Cerebellar nuclear complex (tissue), 1 donor: ENCODE results near the gene C17orf107.

Experiments
- DNase-seq, 2 experiments: peaks; one replicate each; lab custom pipeline; 2025; lab: John Stamatoyannopoulos, UW

Gene C17orf107

DNA sequence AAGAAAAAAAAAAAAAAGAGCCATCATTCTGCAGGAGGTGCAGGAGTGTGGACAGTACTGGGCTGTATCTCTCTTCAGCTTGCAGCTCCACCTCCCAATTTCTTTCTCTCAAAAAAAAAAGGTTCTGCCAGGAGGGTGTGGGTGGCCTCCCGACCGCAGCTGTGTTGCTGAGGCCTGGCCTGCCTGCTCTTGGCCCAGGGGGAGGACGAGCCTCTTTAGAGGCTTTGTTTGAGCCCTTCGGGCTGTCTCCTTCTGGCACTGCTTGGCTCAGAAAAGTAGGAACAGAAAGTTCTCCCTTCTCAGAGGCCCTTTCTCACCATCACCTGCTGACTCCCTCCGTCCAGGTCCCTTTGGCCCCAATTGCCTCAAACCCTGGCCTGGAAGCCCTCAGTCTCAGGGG lies 22.2 kb upstream of the C17orf107 start:
- no peak for DNase-seq

DNA sequence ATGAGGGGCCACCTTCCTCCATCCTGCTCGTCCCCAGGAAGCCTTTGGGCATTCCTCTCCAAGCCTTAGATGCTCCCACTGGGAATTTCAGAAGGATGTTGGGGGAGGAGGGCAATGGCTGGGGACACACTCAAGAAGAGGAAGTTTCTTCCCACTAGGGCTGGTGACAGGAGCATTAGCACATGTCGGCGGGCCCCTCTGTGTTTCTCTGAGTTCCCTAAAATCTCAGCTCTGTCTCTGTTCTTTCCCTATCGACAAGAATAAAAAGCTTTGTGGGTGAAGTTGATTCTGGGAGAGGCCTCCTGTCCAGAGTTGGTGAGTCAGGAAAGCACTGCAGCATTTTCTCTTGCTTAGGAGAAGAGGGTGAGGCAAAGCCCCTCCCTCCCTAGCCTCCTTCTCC lies 19.7 kb upstream of the C17orf107 start:
- no peak for DNase-seq

DNA sequence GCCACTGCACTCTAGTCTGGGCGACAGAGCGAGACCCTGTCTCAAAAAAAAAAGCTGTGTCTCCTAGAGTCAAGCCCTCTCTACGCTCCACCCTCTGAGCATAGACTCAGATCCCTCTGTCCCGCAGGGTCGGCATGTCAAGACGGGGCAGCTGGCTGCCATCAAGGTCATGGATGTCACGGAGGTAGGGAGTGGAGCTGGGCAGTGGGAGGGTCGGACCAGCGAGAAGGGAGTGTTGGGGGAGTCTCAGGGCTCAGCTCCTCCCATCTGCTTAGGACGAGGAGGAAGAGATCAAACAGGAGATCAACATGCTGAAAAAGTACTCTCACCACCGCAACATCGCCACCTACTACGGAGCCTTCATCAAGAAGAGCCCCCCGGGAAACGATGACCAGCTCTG lies 18.5 kb upstream of the C17orf107 start:
- no peak for DNase-seq

DNA sequence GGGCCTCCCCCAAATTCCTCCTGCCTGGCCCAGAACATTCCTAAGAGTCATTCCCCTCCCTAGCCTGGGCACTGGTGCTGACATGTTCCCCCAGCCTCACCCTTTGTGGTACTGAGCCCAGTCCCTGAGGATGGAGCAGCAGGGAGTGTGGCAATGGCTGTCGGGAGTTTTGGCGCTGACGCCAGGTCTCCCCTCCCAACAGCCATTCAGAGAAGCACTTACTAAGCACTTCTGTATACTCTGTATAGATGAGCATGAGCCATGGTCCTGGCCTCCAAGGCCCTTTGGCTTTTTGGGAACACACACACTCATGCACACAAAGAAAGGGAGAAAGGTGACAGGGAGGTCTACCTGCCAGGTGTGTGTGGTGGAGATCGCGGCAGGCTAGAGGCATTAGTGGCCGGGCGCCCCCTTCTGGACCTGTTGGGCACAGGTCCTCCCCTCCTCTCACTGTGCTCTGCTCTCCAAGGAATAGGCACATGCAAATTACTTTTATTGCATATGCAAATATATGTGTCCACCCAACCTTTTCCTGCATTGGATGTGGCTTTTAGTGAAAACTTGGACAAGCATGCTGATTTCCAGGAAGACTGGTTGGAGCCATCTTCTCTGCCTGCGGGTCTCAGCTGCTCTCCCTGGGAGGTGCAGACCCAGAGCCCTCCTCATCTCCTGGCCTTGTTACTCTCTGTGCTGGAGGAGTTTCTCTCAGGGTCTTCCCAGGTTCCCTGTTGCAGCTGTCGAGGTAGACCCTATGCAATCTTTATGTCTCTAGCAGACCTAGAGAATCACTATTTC lies 17.4 kb upstream of the C17orf107 start:
- DNase-seq: peak in 1 of 2 experiments; percentile 13

DNA sequence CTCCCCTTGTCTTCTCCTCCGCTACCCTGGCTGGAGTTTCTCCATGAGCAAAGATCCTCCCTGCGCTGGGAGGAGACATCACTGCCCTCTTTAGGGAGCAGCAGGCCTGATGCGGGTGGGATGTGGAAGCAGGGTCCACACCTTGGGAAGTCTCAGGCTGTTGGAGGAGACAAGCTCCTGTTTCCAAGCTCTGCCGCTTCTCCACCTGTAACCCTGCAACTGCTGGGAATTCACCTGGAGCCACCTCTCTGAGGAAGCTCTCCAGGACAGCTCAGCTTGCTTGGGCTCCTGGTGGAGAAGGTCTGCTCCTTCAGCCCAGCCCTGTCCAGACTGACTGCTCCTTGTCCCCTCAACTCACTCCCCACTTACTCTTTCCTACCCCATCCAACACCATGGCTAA lies 14.8 kb upstream of the C17orf107 start:
- DNase-seq: no peak

DNA sequence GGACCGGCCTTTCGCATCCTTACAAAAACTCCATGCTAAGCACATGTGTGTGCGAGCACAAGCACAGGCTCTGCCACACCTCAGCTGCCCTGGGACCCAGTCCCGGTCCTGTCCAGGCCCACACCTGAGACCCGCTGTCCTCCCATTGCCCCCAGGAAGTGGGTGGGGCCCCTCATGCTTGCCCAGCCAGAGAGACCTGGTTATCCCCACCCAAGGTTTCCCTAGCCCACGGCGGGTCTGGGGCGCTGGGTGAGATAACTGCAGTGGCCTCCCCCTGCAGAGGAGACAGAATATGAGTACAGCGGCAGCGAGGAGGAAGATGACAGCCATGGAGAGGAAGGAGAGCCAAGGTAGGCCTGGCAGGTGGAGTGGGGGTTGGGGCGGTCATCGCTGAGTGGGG lies 12.5 kb upstream of the C17orf107 start:
- no peak for DNase-seq

DNA sequence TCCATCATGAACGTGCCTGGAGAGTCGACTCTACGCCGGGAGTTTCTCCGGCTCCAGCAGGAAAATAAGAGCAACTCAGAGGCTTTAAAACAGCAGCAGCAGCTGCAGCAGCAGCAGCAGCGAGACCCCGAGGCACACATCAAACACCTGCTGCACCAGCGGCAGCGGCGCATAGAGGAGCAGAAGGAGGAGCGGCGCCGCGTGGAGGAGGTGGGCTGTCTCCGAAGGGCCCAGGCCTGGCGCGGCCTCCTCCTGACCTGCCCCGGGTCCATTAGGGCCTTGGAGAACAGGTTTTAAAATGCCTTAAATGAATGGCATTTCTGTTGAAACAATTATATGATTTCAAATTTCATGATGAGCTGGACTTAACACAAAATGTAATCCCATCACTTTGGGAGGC lies 11.8 kb upstream of the C17orf107 start:
- no peak for DNase-seq

DNA sequence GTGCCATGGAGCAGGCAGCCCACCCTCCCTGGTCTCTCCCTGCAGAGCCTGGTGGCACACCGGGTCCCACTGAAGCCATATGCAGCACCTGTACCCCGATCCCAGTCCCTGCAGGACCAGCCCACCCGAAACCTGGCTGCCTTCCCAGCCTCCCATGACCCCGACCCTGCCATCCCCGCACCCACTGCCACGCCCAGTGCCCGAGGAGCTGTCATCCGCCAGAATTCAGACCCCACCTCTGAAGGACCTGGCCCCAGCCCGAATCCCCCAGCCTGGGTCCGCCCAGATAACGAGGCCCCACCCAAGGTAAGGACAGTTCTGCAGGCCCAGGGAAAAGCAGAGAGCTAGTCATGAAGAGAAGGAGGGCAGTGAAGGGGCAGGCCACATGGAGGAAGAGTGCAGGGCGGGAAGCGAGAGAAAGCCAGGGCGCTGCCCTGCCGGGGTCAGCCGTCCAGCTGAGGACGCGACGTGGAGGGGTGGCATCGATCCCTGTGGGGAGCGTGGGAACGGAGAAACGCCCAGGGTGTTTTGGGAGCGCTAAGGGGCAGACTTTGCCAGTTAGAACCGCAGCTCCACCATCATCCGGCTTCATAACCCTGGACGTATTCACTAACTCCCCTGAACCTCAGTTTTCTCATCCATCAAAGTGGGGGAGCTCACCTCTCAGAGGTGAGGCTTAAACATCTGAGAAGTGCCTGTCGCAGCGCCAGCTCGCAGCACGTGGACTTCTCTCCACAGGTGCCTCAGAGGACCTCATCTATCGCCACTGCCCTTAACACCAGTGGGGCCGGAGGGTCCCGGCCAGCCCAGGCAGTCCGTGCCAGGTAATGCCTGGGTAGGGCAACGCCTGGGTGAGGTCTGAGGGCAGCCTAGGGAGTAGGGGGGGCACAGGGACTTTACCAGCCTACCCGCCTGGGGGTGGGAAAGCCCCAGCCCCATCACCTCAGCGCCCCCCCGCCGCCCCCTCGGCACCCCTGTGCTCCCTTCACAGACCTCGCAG lies 7.6 kb upstream of the C17orf107 start:
- DNase-seq: no peak

DNA sequence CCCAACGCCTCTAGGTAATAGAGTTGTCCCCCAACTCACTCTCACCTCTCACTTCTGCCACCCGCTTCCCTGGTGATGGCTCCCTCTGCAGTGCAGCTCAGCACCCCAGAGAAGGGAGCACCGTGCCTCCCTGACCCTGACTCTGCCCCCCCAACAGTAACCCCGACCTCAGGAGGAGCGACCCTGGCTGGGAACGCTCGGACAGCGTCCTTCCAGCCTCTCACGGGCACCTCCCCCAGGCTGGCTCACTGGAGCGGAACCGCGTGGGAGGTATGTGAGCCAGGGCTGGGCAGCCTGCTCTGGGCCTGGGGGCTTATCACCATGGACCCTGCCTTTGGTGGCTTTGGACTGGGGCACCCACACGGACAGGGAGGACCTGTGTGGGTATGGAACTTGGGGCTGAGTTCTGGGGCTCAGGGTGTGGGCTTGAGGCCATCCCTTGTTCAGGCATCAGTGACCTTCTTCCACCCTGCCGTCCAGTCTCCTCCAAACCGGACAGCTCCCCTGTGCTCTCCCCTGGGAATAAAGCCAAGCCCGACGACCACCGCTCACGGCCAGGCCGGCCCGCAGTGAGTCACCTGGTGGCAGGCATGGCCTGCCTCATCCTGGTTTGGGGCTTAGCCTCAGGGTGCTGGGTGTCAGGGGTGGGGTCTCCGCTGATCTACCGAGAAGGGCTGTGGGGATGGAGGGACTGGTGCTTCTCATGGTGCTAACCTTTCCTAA lies 6.7 kb upstream of the C17orf107 start:
- DNase-seq: no peak

DNA sequence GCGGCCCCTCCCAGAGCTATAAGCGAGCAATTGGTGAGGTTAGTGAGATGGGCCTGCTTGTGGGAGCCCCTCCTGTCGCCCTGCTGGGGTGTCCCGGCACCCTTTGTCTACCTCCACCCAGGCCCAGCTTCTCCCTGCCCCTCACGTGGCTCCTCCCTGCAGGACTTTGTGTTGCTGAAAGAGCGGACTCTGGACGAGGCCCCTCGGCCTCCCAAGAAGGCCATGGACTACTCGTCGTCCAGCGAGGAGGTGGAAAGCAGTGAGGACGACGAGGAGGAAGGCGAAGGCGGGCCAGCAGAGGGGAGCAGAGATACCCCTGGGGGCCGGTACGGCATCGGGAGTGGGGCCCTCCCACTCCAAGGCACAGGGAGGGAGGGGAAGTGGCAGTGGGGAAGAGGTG lies 6.1 kb upstream of the C17orf107 start:
- DNase-seq: no peak

DNA sequence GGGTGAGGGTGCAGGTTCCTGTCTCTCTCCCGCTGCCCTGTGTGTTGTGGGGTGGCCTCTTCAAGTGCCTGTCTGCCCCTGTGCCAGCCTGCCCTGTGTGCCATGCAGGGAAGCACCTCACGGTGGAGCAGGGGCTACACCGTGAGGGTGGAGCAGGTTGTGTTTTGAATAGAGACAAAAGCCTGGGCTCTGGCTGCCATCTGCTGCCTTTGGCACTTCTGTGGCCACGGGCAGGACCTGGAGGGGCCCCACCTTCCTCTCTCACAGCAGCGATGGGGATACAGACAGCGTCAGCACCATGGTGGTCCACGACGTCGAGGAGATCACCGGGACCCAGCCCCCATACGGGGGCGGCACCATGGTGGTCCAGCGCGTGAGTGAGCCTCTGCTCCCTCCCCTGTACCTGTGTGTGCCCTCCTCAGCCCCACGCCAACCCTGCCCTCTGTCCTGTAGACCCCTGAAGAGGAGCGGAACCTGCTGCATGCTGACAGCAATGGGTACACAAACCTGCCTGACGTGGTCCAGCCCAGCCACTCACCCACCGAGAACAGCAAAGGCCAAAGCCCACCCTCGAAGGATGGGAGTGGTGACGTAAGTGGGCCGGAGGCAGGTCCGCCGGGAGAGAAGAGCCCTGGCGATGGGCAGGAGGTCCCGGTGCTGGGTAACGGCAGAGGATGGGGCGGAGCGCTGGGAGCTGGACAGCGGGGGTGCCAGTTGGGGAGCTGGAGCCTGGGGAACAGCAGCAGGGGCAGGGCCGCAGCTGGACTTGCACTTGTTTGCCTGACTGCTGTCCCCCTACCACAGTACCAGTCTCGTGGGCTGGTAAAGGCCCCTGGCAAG lies 5.4 kb upstream of the C17orf107 start:
- DNase-seq: no peak

DNA sequence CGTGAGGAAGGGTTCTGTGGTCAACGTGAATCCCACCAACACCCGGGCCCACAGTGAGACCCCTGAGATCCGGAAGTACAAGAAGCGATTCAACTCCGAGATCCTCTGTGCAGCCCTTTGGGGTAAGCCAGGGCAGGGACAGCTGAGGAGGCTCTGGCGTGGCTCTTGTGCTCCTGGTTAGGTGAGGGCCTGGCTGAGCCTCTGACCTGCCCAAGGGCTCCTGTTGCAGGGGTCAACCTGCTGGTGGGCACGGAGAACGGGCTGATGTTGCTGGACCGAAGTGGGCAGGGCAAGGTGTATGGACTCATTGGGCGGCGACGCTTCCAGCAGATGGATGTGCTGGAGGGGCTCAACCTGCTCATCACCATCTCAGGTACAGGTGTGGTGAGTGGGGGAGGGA lies 4.2 kb upstream of the C17orf107 start:
- no peak for DNase-seq

DNA sequence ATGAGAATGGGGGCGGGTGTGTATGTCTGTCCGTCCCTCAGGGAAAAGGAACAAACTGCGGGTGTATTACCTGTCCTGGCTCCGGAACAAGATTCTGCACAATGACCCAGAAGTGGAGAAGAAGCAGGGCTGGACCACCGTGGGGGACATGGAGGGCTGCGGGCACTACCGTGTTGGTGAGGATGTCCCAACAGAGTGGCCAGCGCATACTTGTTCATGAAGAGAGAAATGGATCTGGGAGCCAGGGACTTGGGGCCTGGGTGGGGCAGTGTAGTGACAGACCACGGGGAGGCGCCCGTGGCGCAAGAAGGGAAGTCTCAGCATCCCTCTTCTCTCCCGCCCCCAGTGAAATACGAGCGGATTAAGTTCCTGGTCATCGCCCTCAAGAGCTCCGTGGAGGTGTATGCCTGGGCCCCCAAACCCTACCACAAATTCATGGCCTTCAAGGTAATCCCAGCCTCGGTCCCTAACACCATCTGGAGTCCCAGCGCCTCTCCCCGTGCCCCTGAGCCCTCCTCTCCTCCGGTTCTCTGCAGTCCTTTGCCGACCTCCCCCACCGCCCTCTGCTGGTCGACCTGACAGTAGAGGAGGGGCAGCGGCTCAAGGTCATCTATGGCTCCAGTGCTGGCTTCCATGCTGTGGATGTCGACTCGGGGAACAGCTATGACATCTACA lies 3.5 kb upstream of the C17orf107 start:
- DNase-seq: no peak

DNA sequence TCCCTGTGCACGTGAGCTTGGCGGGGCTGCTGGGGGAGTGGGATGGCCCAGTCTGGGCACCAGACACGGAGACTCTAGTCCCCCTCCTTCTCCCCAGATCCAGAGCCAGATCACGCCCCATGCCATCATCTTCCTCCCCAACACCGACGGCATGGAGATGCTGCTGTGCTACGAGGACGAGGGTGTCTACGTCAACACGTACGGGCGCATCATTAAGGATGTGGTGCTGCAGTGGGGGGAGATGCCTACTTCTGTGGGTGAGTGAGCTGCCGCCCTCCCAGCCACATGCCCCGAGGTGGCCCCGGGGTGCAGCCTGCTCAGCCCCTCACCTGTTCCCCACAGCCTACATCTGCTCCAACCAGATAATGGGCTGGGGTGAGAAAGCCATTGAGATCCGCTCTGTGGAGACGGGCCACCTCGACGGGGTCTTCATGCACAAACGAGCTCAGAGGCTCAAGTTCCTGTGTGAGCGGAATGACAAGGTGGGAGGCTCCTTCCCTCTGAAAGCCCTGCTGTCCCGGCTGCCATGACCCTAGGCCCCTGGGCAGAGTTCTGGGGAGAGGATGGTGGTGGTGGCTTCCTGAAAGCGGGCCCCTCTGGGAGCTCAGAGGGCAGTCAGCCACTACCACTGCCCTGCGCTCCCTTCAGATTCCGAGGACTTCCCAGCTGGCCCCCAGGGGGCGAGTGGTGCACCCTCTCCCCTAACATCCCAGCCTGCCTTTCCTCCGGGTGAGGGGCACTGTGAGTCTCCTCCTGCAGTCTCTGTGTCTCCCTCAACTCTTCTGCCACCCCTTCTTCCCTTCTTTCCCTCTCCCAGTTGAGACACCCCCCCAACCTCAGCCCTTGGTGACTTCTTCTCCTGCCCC lies 2.8 kb upstream of the C17orf107 start:
- no peak for DNase-seq

DNA sequence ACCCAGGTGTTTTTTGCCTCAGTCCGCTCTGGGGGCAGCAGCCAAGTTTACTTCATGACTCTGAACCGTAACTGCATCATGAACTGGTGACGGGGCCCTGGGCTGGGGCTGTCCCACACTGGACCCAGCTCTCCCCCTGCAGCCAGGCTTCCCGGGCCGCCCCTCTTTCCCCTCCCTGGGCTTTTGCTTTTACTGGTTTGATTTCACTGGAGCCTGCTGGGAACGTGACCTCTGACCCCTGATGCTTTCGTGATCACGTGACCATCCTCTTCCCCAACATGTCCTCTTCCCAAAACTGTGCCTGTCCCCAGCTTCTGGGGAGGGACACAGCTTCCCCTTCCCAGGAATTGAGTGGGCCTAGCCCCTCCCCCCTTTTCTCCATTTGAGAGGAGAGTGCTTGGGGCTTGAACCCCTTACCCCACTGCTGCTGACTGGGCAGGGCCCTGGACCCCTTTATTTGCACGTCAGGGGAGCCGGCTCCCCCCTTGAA lies 2.1 kb upstream of the C17orf107 start:
- DNase-seq: no peak

DNA sequence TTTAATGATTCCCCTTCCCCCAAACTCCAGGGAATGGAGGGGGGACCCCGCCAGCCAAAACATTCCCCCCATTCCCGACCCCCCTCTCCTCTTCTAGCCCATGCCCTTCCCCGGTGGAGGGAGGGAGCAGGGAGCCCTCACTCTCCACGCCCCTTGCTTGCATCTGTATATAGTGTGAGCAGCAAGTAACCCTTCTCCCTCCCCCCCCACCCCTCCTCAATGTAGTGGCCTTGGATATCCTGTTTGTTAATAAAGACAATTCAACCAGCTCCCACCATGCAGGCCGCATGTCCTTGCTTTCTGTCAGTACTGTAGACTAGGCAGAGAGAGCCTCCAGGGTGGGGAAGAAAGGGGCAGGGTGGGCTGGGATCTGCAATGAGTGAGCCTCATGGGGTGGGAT lies 1.6 kb upstream of the C17orf107 start:
- no peak for DNase-seq

DNA sequence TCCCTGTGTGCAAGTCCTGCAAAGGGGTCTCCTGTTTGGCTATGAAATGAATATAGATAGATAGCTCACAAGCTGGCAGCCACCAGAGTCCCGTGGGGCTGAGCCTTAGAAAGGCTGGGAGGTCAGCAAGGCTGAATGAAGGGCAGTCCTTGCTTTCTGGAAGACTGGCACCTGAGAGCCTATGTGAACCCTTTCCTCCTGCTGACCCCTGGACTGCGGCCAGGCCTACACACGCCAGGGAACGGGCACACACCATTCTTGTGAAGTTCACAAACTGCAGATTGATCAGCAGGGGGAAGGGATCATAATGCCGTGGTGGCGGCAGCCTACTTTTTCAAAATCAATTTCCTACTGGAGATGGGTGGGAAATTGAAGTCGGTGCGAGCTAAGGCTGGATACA lies 985 bp upstream of the C17orf107 start:
- no peak for DNase-seq

DNA sequence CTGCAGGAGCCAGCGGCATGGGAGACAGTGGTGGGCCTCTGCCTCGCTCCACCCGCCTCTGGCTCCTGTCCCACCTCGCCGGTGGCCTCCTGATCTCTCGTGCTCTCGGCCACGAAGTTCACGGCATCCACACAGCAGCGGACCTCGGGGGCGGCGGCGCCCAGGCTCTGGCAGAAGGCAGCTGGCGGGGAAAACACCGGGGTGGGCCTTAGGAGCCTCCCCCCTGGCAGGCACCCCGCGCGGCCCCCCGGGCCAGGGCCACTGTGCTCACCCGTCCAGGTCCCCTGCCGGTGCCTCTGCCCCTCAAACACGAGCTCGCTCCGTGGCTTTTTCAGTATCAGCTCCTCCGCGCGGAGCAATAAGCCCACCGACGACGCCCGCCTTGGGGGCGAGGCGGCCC lies 409 bp upstream of the C17orf107 start:
- no peak for DNase-seq

DNA sequence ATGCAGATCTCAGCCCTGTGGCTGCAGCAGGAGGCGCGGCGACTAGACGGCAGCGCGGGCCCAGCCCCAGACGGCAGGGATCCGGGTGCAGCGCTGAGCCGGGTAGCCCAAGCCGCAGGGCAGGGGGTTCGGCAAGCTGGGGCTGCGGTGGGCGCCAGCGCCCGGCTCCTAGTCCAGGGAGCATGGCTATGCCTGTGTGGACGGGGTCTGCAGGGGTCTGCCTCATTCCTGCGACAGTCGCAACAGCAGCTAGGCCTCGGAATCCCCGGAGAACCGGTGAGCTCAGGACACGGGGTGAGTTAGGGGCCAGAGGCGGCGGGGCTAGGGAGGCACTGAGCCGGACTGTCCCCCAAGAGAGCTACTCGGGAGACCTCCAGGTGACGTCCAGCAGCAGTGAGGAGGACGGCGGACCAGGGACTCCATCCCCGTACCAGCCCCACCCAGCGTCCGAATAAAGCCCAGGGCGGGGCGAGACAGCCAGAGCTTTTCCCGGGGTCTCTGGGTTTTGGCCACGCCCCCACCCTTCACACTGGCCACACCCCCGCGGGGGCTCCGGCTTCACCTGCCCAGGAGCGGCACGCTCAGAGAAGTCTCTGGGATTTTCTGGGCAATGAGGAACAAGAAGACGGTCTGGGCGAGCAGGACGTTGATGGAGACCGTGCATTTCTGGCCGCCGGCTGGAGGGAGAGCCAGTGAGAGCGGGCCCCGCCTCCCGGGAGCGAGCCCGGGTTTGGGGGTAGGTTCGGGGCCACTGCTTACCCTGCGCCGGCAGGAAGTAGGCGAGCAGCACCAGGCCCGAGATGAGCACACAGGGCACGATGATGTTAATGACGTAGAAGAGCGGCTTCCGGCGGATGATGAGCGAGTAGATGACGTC lies 1.1 kb downstream of the C17orf107 start:
- no peak for DNase-seq
